Measurements from ENCODE around the gene PLS3.
A peak's percentile ranks its signal among the peaks of the same experiment; 100 is the strongest.
"Not testable (repeated sequence)": the region's sequence is repeated elsewhere in the genome, so short reads cannot be mapped to it uniquely, and the experiment has no call there.

PLS3 gene

GRCh38 chrX:115616943-115617563, 56.1 kb downstream of the PLS3 start:
- DNase-seq: peak; percentile 4

GRCh38 chrX:115622534-115622933, 61.6 kb downstream of the PLS3 start:
- DNase-seq: no peak

- no peak for DNase-seq
These were observed 63.9 kb downstream of the PLS3 start for GRCh38 chrX:115624916-115625315.

GRCh38 chrX:115625572-115626301, 64.8 kb downstream of the PLS3 start:
- DNase-seq: no peak

GRCh38 chrX:115630204-115630603, 69.2 kb downstream of the PLS3 start:
- DNase-seq: no peak

GRCh38 chrX:115632455-115632854, 71.5 kb downstream of the PLS3 start:
- no peak for DNase-seq

- DNase-seq: not testable (repeated sequence)
These were observed 72.4 kb downstream of the PLS3 start for GRCh38 chrX:115633397-115633796.

- no peak for DNase-seq
These were observed 78.4 kb downstream of the PLS3 start for GRCh38 chrX:115639334-115639880.

GRCh38 chrX:115642311-115642710, 81.3 kb downstream of the PLS3 start:
- no peak for DNase-seq

GRCh38 chrX:115642895-115643530, 82.0 kb downstream of the PLS3 start:
- peak; percentile 39 for DNase-seq

GRCh38 chrX:115644397-115644796, 83.4 kb downstream of the PLS3 start:
- DNase-seq: not testable (repeated sequence)

- DNase-seq: no peak
These were observed 88.6 kb downstream of the PLS3 start for GRCh38 chrX:115649461-115650063.

GRCh38 chrX:115650449-115650848, 89.5 kb downstream of the PLS3 start:
- DNase-seq: no peak

GRCh38 chrX:115650916-115651315, 89.9 kb downstream of the PLS3 start:
- peak; percentile 60 for DNase-seq

- no peak for DNase-seq
These were observed 91.2 kb downstream of the PLS3 start for GRCh38 chrX:115652221-115652620.

- DNase-seq: no peak
These were observed 104.1 kb downstream of the PLS3 start for GRCh38 chrX:115665122-115665521.

GRCh38 chrX:115679460-115679859, 118.5 kb downstream of the PLS3 start:
- DNase-seq: peak; percentile 40

- no peak for DNase-seq
These were observed 126.6 kb downstream of the PLS3 start for GRCh38 chrX:115687595-115687994.

GRCh38 chrX:115689931-115690330, 129.0 kb downstream of the PLS3 start:
- no peak for DNase-seq

GRCh38 chrX:115690511-115691216, 129.7 kb downstream of the PLS3 start:
- DNase-seq: peak; percentile 71

- no peak for DNase-seq
These were observed 132.5 kb downstream of the PLS3 start for GRCh38 chrX:115693476-115693875.

- DNase-seq: no peak
These were observed 133.1 kb downstream of the PLS3 start for GRCh38 chrX:115694028-115694427.

GRCh38 chrX:115696039-115696438, 135.1 kb downstream of the PLS3 start:
- no peak for DNase-seq

Data from NCI-H345 (cell line).